ENCODE results near the gene LAYN.

The LAYN gene

GRCh38 chr11:111573821-111574249, 33.3 kb downstream of the LAYN start (continued):
- TF ChIP-seq POU6F1 (CRISPR knock-in tag; IDR thresholded peaks at IDR 0.05; ENCODE audit: borderline replicate concordance, low read depth) (no peak), BACH2 (CRISPR knock-in tag; IDR thresholded peaks at IDR 0.05; ENCODE audit: borderline replicate concordance) (no peak), ESRRG (CRISPR knock-in tag; IDR thresholded peaks at IDR 0.05) (no peak)

- ATAC-seq = peak; percentile 23; the same call in 1 of the 3 replicates
- TF ChIP-seq ZC3H10 (CRISPR knock-in tag; IDR thresholded peaks at IDR 0.05) = no peak
- no peak for TF ChIP-seq ZNF565 (CRISPR knock-in tag; conservative IDR thresholded peaks at IDR 0.05; ENCODE audit: low read depth)
- TF ChIP-seq PPARA (CRISPR knock-in tag; IDR thresholded peaks at IDR 0.05; ENCODE audit: borderline replicate concordance) = no peak
- TF ChIP-seq ZFP3 (CRISPR knock-in tag; IDR thresholded peaks at IDR 0.05) = no peak
- no peak for TF ChIP-seq ZFP30 (CRISPR knock-in tag; IDR thresholded peaks at IDR 0.05)
- TF ChIP-seq, protein P1, sequence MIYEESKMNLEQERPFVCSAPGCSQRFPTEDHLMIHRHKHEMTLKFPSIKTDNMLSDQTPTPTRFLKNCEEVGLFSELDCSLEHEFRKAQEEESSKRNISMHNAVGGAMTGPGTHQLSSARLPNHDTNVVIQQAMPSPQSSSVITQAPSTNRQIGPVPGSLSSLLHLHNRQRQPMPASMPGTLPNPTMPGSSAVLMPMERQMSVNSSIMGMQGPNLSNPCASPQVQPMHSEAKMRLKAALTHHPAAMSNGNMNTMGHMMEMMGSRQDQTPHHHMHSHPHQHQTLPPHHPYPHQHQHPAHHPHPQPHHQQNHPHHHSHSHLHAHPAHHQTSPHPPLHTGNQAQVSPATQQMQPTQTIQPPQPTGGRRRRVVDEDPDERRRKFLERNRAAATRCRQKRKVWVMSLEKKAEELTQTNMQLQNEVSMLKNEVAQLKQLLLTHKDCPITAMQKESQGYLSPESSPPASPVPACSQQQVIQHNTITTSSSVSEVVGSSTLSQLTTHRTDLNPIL (CRISPR knock-in tag; IDR thresholded peaks at IDR 0.05; ENCODE audit: low read depth) = no peak
- no peak for TF ChIP-seq POU6F1 (CRISPR knock-in tag; IDR thresholded peaks at IDR 0.05; ENCODE audit: borderline replicate concordance, low read depth)
- no peak for TF ChIP-seq PATZ1 (CRISPR knock-in tag; IDR thresholded peaks at IDR 0.05; ENCODE audit: borderline replicate concordance)
- TF ChIP-seq BACH2 (CRISPR knock-in tag; IDR thresholded peaks at IDR 0.05; ENCODE audit: borderline replicate concordance) = no peak
Observed at GRCh38 chr11:111574373-111575225, 34.1 kb downstream of the LAYN start.

DNA sequence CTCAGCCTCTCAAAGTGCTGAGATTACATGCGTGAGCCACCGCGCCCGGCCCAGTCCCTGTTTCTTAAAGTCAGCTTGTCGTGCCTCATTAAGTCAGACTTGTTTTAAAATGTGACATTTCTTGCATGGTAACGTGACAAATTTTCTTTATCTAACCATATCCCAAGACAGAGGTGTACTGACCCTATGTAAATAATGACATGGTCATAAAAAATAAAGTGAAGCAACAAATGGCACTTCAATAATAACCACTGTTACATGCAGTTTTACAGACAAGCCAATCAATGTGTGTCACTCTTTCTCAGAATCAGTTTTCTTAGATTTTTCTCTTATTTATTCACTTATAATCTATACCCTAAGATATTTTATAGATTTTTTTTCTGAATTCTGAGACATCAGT, 35.2 kb downstream of the LAYN start:
- ATAC-seq = no peak
- TF ChIP-seq TCF4 (CRISPR knock-in tag; IDR thresholded peaks at IDR 0.05; ENCODE audit: borderline replicate concordance) (no peak), SNAI2 (CRISPR knock-in tag; IDR thresholded peaks at IDR 0.05) (no peak), RARB (CRISPR knock-in tag; IDR thresholded peaks at IDR 0.05) (no peak), OSR1 (CRISPR knock-in tag; IDR thresholded peaks at IDR 0.05) (no peak), PATZ1 (CRISPR knock-in tag; IDR thresholded peaks at IDR 0.05; ENCODE audit: borderline replicate concordance) (no peak), ZNF70 (CRISPR knock-in tag; IDR thresholded peaks at IDR 0.05) (no peak), TSHZ2 (CRISPR knock-in tag; IDR thresholded peaks at IDR 0.05) (no peak), ESRRG (CRISPR knock-in tag; IDR thresholded peaks at IDR 0.05) (no peak), ARNTL (CRISPR knock-in tag; IDR thresholded peaks at IDR 0.05; ENCODE audit: borderline replicate concordance, low read depth) (no peak), ZFP3 (CRISPR knock-in tag; IDR thresholded peaks at IDR 0.05) (no peak), ZC3H10 (CRISPR knock-in tag; IDR thresholded peaks at IDR 0.05) (no peak), PPARA (CRISPR knock-in tag; IDR thresholded peaks at IDR 0.05; ENCODE audit: borderline replicate concordance) (no peak)
- TF ChIP-seq, protein P1 (CRISPR knock-in tag; IDR thresholded peaks at IDR 0.05; ENCODE audit: low read depth) = no peak
